C4-2B (cell line): ENCODE measurements around the gene NUP85.

ENCODE experiments used
- ZFX ChIP-seq: fragments of 450-650 bp; IDR thresholded peaks from 2 replicates; pipeline ENCODE4 v1.6.1; 2017
- TF ChIP-seq, protein P1 (sequence below): fragments of 450-650 bp; conservative IDR thresholded peaks from 2 replicates; pipeline ENCODE4 v1.5.1; 2017; ENCODE audit warnings: mild to moderate bottlenecking

DNA sequence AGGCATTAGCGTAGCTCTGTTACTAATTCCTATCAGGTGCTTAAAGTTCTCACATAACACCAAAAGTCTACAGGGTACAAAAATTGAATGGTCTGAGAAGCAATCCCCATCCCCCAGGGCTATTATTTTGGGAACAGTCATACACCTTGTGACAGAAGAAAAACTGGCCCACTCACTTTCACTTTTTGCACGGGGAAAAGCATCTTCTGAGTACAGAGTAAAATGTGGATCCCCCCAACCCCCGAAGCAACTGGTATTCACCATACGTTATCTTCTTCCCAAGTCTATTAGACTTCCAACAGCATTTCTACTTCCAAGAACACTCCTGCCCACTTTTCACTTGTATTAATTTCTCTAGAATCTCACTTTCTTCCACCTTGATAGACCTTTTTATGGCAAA is 44.1 kb downstream of the NUP85 start:
- TF ChIP-seq, protein P1, sequence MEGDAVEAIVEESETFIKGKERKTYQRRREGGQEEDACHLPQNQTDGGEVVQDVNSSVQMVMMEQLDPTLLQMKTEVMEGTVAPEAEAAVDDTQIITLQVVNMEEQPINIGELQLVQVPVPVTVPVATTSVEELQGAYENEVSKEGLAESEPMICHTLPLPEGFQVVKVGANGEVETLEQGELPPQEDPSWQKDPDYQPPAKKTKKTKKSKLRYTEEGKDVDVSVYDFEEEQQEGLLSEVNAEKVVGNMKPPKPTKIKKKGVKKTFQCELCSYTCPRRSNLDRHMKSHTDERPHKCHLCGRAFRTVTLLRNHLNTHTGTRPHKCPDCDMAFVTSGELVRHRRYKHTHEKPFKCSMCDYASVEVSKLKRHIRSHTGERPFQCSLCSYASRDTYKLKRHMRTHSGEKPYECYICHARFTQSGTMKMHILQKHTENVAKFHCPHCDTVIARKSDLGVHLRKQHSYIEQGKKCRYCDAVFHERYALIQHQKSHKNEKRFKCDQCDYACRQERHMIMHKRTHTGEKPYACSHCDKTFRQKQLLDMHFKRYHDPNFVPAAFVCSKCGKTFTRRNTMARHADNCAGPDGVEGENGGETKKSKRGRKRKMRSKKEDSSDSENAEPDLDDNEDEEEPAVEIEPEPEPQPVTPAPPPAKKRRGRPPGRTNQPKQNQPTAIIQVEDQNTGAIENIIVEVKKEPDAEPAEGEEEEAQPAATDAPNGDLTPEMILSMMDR: no peak
- TF ChIP-seq ZFX: no peak
